GM18861 (cell line): ENCODE measurements around the gene FURIN.
"Not testable (repeated sequence)": the region's sequence is repeated elsewhere in the genome, so short reads cannot be mapped to it uniquely, and the experiment has no call there.

Experiments
- ATAC-seq: cut with Tn5 transposase; IDR thresholded peaks from one replicate; pipeline ENCODE4 v1.9.1; 2021; ENCODE audit not compliant: unreplicated experiment

The FURIN gene

DNA sequence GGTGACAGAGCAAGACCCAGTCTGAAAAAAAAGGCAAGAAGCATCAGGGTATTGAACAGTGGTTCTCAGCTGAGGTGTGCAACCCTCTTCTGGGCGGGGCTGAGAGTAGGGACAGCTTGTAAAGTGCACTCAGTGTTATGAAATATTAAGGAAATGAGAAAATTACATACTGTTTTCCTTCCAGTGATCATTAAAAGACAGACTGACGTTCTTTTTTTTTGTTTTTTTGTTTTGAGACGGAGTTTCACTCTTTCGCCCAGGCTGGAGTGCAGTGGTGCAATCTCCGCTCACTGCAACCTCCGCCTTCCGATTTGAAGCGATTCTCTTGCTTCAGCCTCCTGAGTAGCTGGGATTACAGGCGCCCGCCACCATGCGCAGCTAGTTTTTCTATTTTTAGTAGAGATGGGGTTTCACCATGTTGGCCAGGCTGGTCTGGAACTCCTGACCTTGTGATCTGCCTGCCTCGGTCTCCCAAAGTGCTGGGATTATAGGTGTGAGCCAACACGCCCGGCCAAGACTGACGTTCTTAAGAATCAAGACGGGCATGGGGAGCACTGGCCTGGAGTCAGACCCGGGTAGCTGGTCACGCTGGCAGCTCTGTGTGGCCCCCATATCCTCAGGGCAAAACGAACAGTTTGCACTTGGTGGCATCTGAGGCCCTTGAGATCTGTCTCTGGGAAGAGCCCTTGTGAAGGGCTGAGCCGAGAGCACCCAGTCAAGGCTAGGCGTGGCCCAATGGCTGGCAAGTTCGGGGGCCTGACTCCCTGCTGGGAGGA is 46.1 kb downstream of the FURIN start:
- no peak for ATAC-seq

DNA sequence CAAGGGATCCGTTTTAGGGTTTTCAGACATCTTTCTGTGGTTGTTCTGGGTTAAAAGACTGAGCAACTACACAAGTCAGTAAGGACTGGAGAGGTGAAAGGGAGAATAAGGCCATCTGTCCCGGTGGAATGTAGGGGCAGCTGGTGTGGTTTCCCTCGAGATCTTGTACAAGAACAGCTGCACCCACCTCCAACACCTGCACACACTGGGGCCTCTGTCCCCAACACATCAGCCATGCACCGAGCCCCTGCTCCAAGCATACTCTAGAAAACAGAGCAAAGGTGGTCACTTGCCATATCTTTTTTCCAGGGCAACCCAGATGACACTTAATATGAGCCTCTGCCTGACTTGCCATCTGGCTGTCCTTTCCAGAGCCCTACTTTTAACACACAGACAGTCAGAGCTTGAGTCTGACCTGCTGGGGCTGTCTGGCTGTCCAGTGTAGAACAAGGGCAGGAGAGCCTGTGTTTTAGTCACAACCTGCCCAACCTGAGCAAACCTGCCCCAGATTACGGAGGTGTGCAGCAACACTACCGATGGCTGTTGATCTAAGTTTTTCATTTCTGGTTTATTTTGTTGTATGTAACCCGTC is 46.9 kb downstream of the FURIN start:
- no peak for ATAC-seq

DNA sequence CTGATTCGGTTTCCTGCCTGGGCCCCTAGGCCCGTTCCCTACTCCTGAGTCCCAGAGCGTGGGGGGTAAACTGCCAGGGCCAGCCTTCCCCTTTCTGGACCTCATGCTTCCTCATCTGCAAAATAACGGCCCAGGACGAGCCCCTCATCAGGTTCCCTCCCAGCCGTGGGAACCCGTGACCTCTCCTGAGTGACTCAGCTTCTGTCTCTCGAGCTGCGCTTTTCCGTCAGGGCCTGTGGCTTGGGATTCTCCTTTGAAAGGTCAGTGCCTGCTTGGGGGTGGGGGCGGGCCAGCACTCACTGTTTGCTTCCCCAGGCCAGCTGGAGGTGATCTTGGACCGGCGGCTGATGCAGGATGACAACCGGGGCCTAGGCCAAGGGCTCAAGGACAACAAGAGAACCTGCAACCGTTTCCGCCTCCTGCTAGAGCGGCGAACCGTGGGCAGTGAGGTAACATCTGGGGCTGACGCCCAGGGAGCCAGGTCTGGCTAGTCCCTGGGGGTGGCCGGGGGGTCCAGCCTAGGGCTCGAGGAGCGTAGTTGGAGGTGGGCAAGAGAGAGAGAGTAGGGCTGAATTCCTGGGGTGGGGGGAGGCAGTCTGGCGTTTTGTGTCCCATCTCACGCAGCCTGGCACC is 47.5 kb downstream of the FURIN start:
- no peak for ATAC-seq

DNA sequence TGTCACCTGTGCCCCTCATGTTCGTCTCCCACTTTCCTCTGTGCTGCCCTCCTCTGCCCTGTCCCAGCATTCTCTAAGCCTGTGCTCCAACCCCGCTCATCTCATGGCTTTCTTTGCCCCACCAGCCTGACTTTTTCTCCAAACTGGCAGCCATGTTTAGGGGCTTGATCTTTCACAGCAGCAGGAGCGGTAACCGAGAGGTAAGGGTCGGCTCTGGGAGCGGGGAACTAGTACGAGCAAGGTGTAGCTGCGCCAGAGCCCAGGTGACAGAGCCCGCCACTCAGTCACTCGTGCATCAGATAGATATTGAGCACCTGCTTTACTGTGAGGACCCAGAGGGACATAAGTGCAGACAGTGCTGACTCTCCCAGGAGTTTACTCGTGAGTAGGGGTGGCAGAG is 48.1 kb downstream of the FURIN start:
- ATAC-seq: no peak

DNA sequence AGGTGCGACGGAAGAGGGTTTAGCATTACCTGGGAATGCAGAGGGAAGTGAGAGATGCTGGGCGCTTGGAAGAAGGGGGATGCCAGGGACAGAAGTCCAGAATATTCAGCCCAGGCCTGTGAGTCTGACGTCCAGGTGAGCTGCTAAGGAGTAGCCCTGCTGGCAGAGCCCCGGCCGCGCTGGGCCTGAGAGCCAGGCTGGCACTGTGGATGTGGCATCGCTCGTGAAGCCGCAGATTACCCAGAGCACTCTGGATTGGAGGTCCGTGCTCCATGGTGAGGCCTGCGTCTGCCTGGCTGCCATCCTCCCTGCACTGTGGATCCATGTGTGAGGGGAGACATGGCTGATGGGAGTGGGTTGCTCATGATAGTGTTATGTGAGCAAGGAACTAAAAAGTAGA is 49.2 kb downstream of the FURIN start:
- no peak for ATAC-seq

DNA sequence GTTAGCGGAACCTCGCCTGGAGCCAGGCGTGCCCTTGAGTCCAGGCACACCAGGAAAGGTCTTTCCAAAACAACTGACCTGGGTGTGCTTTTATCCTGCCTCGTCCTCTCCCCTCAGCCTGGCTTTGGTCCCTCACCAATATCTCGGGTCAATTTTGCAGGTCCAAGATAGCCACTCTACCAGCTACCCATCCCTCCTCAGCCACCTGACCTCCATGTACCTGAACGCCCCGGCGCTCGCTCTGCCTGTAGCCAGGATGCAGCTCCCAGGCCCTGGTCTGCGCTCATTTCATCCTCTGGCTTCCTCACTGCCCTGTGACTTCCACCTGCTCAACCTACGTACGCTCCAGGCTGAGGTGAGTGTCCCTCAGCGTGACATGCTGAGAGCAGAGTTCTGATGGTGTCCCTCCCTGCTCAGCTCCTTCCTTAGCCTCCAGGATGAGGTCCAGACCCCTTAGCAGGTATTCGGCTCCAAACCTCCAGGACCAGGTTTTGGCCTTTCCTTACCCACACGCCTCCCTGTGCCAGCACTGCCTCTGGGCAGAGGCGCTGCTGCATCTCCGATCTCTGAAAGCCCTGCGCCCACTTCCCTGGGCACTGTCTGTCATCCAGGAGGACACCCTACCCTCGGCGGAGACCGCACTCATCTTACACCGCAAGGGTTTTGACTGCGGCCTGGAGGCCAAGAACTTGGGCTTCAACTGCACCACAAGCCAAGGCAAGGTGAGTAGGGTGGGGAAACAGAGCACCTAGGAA is 49.8 kb downstream of the FURIN start:
- ATAC-seq: no peak

DNA sequence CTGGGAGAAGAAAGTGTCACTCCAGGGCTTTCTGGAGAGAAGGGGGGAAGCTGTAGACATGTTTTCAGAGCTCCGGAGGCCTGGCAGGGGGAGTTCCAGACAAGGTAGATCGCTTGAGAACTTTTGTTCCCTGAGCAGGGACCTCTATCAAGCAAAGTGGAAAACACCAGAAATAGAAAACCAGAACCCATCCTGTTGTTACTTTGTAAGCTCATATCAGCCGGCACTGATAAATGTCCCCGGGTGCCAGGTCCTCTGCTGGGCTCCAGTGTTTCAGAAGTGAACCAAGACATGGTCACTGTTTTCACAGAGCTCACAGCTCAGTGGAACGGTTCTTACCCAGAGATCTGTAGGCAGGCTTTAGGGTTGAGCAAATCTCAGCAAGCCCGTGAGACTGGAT is 50.4 kb downstream of the FURIN start:
- no peak for ATAC-seq

DNA sequence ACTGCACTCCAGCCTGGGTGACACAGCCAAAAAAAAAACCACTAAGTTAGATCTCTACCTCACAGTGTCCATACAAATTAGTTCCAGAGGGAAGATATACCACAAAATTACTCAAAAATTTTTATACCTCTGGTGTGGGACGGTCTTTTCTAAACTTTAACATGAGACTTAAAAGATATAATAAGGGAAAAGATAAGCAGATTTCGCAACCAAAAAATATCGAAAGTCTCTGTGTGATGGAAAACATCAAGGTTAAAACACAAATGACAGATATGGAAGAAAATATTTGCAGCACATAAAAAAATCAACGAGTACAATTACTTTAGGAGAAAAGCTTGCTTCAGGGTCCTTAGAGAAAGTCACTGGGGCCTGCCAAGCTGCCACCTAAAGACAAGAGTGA is 53.5 kb downstream of the FURIN start:
- ATAC-seq: no peak

DNA sequence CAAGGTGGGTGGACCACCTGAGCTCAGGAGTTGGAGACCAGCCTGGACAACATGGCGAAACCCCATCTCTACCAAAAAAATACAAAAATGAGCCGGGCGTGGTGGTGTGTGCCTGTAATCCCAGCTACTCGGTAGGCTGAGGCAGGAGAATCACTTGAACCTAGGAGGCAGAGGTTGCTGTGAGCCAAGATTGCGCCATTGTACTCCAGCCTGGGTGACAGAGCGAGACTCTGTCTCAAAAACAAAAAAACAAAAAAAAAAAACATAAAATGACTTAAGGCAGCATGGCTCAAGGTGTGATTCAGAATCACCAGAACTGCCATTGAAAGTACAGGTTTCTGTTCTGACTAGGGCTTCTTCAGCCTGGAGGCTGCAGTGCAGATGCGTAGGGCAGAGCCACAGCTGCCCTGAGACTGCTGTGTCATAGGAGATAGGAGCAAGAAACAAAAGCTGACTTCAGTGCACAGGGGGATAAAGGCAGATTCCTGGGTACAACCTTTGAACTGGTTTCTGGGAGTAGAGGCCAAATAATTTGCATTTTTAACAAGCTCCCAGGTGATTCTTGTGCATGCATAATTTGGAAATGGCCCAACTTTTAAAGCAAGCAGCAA is 54.4 kb downstream of the FURIN start:
- peak; percentile 67 for ATAC-seq

DNA sequence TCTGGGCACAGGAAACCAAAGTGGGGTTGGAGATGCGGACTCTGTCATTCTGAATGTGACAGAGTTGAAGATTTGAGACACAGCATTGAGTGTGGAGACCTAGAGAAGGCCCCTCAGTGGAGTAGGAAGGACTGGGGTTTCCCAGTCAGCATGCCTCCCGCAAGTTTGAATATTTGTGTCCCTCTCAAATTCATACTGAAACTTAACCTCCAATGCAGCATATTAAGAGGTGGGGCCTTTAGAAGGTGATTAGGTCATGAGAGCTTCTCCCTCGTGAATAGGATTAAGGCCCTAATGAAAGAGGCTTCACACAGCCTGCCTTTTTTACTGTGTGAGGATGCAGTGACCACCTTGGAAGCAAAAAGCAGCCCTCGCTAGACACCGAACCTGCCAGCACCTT is 56.0 kb downstream of the FURIN start:
- ATAC-seq: peak; percentile 56

DNA sequence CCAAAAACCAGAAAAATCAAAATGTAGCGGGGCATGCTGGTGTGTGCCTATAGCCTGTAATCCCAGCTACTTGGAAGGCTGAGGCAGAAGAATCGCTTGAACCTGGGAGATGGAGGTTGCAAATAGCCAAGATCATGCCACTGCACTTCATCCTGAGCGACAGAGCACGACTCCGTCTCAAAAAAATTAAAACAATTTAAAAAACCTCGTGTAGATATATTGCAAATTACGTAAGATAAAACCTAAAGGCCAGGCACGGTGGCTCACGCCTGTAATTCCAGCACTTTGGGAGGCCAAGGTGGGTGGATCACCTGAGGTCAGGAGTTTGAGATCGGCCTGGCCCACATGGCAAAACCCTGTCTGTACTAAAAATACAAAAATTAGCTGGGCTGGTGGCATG is 58.4 kb downstream of the FURIN start:
- ATAC-seq: not testable (repeated sequence)

DNA sequence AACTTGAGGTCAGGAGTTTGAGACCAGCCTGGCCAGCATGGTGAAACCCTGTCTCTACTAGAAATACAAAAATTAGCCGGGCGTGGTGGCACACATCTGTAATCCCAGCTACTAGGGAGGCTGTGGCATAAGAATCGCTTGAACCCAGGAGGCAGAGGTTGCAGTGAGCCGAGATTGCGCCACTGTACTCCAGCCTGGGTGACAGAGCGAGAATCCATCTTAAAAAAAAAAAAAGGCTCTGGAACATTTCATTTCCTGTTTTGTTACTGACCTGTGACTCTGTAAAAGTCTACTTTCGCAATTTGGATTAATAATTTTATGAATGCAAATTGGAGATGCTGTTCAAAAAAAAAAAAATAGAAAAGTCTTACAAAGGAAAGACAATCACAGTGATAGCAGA is 59.7 kb downstream of the FURIN start:
- ATAC-seq: not testable (repeated sequence)

DNA sequence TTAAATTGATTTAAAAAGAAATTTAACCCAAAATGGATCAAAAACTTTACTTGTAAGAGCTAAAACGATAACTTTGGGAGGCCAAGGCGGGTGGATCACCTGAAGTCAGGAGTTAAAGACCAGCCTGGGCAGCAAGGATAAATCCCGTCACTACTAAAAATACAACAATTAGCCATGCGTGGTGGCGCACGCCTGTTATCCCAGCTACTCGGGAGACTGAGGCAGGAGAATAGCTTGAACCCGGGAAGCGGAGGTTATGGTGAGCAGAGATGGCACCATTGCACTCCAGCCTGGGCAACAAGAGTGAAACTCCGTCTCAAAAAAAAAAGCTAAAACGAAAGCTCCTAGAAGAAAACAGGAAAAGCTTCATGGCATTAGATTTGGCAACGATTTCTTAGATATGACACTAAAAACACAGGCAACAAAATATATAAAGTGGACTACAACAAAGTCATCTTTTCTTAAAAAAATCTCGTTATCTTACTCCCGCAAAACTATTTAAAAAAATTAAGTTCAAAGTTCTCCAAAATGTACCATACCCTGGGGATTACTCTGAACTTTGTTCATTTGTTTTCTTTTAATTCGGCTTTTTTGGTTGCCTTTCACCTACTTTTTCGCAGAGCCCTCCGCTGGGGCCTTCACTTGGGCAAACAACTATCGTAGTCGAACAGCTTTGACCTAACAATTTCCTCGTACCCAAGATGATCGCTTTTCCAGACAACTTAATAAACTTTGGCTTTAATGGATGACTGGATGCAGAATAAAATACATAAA is 61.0 kb downstream of the FURIN start:
- no peak for ATAC-seq

DNA sequence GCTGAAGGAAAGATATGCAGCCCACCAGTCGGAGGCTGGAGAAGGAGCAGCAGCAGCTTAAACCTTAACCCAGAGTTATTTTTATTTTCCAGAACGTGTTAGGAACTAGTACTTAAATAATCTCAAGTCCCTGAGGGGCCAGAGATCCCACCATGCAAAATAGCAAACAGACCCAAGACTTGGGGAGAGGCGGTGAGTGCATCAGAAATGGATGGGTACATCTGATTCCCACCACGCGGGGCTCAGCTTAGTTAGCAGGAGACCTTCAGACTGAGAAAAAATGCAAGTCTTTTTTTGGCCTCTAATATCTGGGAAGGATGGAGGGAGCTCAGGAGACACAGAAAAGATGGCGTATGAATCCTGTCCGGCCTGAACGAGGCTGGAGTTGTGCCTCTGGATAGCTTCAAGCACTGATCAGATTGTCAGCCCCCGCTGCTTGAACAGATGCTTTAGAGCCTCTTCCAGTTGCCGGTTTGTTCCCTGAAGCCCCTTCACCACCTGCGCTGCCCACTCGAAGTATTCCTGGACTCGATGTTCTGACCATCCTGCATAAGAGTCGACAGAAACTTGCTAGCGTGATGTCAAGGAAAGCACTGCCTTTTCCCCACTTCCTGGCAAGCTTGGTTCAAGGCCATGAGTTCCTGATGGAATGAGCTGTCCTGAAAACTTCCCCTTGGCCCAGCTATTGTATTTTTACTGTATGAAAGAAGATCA is 62.6 kb downstream of the FURIN start:
- no peak for ATAC-seq

DNA sequence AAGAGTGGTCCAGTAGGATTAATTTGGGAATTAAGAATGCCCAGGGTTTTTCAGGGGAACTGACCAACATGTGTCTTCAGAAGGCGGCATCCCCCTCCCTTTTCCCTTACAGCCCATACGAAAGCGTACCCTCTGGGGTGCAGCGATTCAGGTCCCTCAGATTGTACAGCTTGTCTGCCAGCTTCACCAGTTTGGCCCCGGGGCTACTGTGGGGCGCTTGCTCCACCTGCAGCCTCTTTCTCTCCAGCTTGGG is 63.1 kb downstream of the FURIN start:
- ATAC-seq: no peak

DNA sequence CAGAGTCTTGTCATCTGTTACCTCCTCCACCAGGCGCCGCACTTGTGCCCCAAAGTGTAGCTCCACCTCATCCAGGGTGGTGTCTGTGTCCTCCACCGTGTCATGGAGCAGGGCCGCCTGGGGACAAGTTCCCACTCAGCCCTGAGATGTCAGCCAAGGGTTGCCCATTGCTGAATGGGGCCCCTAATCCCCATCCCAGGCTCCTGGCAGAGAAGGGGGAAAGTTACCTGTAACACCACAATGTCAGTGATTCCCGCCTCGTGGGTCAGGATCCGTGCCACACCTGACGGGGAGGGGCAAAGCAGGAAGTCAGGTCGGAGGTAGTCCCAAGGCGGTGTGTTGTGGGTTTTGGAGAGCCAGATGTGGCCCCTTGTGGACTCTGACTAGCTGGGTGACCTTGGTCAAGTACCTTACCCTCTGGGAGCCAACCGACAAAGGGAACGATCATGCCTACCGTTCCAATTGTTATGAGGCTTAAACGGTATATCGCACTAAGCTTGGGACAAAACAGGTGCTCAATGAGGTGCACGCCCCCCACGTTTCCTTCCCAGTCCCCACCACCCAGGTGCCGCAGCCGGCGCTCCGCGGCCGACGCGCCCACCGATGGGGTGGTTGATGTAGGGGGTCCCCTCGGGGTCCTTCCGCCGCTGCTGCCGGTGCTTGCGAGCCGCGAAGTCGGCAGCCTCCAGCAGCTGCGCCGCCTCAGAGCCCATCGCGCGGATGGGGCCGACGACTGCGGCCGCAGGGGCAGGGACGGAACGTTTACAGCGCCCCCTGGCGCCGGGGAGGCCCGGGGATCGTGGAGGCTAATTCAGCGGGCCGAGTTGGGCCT is 63.7 kb downstream of the FURIN start, which contains the start of gene HDDC3:
Gene HDDC3, minus strand, starts transcription at position 722 of the 832 bp plus-strand sequence. Its CDS starts 9 bp downstream, at position 713.
- ATAC-seq: peak; percentile 49

DNA sequence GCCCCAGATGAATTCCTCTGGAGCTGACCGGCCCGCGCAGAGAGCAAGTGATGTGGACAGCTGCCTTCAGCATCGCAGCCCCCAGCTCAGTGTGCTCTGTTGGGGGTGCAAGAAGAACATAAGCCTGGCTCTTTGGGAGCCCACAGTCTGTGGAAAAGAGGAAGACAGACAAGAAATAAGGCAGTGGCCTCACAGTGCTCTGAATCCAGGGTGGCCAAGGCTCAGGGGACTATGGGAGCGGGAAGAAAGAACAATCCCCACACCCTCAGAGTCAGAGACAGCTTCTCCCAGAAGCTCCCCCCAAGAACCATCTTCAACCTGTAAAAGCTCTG is 64.2 kb downstream of the FURIN start:
- no peak for ATAC-seq
